HG03571 (cell line): ENCODE results near the gene PIGC.
A peak's percentile ranks its signal among the peaks of the same experiment; 100 is the strongest.
"Not testable (repeated sequence)": the region's sequence is repeated elsewhere in the genome, so short reads cannot be mapped to it uniquely, and the experiment has no call there.

Experiments used
- ATAC-seq: cut with Tn5 transposase; IDR thresholded peaks from one replicate; pipeline ENCODE4 v1.9.1; 2021; ENCODE audit not compliant: unreplicated experiment

PIGC gene

DNA sequence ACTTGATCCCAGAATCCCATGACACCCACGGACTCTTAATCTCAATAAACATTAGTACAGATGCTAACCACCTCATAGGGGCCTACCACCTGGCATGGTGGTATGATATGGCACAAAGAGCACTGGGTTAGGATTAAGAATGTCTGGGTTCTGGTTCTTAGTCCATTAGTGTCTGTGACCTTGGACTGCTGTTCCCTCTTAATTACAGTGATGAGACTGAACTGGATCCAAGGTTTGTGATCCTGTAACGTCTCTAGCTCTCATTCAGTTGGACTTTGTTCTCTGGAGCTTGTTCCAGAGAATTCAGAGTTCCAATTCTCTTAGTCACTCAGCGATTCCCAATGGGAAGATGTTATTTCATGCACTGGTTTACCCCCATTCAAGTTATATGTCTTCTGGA lies 23.6 kb upstream of the PIGC start:
- ATAC-seq: no peak

DNA sequence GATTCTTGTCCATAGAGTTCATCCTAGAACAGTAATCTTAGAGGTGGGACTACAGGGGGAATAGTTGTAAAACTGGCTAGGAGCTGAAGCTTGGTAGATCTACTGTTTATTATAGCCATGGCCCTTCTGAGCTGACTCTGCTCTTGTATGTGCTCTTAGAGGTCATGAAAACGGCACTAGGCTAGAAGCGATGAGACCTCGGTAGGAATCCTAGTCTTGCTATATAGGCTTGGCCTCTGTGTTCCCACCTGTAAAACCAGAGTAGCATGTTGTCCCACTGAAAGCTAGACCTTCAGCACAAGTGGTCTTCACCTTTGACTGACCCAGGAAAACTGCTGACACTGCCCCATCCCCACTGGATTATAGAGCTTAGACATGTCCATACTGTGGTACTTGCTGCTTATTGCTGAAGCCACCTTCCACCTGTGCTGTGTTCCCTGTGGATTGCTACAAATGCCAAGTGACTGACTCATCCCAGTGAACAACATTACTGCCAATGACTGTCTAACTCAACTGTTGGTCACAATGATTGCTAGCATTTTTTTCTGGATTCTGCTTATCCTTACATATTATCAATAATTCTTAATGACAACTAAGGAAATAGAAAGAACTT lies 23.0 kb upstream of the PIGC start:
- ATAC-seq: no peak

DNA sequence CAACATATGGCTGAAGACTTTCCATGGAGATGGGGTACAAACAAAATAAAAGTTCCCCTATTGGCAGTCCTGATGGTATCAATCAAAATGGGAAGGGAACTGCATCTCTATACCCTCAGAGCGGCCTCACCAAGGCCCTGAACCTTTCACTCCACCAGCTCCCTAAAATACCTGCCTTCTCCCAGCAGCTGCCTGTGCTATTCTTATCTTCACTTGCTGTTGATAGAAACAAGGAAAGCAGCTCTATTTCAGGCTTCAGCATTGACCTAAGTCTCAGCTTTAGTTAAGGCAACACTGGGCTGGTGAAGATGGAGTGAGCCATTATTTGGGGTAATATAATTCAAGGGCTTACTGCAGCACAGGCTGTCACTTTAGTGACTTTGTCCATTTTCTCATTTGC lies 21.7 kb upstream of the PIGC start:
- no peak for ATAC-seq

DNA sequence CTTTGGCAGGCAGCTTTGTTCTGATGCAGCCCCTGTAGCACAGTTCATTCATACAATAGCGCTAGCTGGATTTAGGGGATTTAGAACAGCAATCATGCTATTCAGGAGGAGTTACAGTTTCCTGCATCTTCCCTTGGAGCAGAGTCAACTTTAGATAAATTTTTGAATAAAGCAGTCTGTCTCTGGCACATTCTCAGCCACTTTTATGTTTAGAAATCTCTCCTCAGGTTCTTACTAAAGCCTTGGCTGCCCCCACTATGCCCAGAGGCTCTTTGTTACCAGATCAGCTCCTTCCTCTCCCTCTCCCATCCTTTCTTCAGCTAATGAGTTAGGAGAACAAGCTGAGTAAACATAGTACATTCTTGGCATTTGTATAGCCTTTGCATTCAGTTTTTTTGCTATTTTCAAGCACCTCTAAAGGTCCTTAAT lies 17.0 kb upstream of the PIGC start:
- ATAC-seq: no peak

DNA sequence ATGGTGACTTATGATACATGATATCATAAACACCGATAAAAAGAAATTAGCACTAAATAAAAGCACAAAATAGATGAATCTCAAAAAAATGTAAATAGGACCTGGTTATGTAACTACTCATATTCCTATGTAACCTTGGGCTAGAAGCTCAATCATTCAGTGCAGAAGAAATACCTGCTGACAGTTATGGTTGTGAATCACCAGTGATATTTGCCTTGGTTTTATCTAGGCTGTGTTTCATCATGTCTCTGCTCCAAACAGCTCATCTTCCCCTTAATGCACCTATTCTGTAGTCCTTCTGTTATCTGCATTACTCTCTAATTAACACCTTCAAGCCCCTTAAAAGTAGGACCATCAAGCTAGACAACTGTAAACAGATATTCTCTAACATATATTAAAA lies 16.3 kb upstream of the PIGC start:
- ATAC-seq: no peak

- no peak for ATAC-seq
These were observed 13.7 kb upstream of the PIGC start for GRCh38 chr1:172457479-172458130.

DNA sequence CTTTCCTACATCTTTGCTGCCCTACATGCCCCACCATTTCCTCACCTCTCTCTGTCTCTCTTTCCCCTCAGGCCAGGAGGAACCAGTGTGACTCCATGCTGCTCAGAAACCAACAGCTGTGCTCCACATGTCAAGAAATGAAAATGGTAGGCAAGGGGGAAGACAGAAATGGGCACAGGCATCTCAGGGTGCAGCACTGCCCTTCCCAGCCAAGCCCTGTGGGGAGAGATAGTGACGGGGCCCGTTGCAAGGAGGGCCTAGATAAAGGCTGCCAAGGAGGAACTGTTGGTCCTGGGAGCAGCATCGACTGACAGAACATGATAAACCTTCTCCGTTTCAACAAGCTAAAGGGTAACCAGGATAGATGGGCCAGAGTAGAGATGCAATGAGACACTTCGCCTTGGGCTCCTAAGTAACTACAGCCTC lies 12.5 kb upstream of the PIGC start:
- no peak for ATAC-seq

- ATAC-seq: no peak
These were observed 11.6 kb upstream of the PIGC start for GRCh38 chr1:172455451-172455850.

- no peak for ATAC-seq
These were observed 9.7 kb upstream of the PIGC start for GRCh38 chr1:172453607-172454006.

DNA sequence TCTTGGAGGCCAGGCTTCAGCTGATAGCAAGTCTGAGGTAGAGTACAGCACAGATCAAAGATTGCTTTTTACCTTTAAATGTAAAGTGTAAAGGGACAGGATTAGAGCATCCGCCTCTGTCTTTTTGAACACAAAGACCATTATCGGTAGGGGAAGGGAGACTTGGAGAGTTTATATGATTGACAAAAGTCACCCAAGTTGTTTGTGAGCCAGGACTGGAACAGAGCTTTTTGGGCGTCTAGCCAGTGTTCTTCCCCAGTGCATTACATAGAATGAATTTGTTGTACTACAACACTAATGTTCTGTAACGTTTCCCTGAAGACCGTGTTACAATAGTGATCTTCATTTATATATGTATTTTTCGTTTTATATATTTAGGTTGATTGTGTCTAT lies 9.3 kb upstream of the PIGC start:
- ATAC-seq: no peak

- ATAC-seq: no peak
These were observed 8.8 kb upstream of the PIGC start for GRCh38 chr1:172452536-172453152.

- ATAC-seq: no peak
These were observed 7.2 kb upstream of the PIGC start for GRCh38 chr1:172451002-172451443.

DNA sequence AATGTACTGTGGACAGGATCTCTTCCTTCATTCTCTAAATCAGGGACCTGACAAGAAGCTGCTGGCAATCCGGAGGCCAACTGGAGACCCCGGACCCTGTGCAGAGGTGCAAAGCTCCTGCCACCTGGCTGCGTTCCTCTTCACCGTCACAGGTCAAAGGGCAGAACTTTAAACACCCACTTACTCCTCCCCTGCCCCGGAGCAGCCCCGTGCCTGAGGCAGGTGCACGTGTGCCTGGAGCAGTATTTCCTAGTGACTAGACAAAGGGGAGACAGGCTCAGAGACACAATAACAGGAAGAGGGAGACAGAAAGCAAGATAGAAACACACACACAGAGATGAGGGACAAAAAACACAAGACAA lies 6.6 kb upstream of the PIGC start:
- ATAC-seq: no peak

DNA sequence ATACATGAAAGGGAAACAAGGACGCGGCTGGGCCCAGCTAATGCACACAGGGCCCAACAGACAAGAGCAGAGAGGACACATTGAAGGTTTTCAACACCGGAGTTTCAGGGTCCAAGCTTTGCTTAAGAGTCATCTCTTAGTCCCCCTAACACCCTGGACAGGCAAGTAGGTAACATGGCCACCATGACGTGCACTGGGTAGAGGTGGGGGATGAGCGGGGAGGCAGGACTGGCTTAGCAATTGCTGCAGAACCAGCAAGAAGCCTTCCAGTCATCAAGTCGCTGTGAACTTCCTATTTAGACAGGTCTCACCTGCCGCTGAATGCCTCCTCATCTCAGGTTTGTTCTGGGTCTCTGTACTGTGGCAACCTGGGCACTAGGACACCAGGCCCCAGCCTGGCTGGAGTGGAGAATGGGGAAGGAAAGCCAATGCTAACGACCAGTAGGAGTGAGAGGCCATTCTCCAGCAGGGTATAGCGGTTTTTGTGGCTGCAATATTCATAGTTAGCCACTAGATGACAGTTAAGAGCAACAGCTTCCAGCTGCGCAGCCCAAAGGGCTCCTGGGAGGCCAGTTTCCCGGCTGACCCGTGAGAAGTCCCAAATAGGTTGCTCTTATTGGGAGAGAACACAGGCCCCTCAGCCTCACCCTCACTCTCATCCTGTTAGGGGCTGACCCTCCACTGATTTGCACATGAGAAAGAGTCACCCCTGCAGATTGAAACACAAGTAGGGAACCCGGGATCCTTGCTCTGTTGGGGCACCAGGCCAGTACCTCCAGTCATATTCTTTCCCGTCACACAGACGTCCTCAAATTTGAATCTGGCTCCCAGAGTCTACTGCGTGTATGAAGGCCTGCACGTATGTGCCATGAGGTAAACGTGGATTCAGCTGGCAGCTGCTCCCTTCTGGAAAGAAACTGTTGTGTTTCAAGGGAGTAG lies 6.0 kb upstream of the PIGC start:
- peak; percentile 85 for ATAC-seq

- ATAC-seq: no peak
These were observed 5.2 kb upstream of the PIGC start for GRCh38 chr1:172448995-172449584.

GRCh38 chr1:172447641-172448040 lies 3.8 kb upstream of the PIGC start:
- ATAC-seq: no peak

DNA sequence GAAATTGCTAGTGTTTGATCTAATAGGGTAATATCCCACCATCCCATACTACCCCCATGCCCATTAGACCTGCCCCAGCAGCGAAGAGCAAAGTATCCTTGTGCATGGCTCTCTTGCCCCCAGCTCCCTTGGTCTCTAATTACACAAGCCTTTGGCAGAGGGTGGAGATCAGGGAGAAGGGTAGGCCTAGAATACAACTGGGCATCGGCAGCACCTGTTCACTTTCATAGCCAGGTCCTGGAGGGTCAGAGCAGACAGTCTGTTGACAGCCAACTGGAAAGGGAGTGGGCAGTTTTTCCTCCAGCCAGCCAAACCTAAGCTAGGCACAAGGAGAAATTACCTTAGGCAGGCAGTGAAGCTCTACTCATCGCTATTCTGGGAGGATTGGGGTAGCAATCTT lies 2.7 kb upstream of the PIGC start:
- no peak for ATAC-seq

GRCh38 chr1:172442843-172443565 lies 865 bp downstream of the PIGC start:
- no peak for ATAC-seq

- ATAC-seq: no peak
These were observed 1.5 kb downstream of the PIGC start for GRCh38 chr1:172442404-172442803.

- ATAC-seq: not testable (repeated sequence)
These were observed 6.7 kb downstream of the PIGC start for GRCh38 chr1:172437183-172437582.
